Measurements from ENCODE around the gene KRT39.

- TF ChIP-seq CTCF (IDR thresholded peaks at IDR 0.05) (no peak), EP300 (IDR thresholded peaks at IDR 0.05) (no peak), POLR2A (IDR thresholded peaks at IDR 0.05) (no peak)
These were observed 4.6 kb downstream of the KRT39 start for GRCh38 chr17:40962059-40962561.
